Right lobe of liver (tissue), 4 donors: ENCODE results near the gene NUBPL.

ENCODE experiments used
- POLR2A ChIP-seq: fragments of 450-650 bp; IDR thresholded peaks from one replicate; pipeline ENCODE4 v1.6.1; 2017; ENCODE audit warnings: antibody characterized with exemption, mild to moderate bottlenecking
- TF ChIP-seq, protein P1 (sequence below), 4 donors: fragments of 200-600 bp in 3 of 4; fragments of 450-650 bp in 1 of 4; IDR thresholded peaks; one replicate each; pipeline versions ENCODE4 v1.5.1 to v1.8.0; 2016 to 2022; ENCODE audit warnings: antibody characterized with exemption in 4 of 4, mild to moderate bottlenecking in 2 of 4
- donor health status: DM: no; HTN: no; CAD: no.
- donor health status: DM: no; HTN: no; CAD: no.
- donor health status: DM: no; HTN: yes; CAD: no.

DNA sequence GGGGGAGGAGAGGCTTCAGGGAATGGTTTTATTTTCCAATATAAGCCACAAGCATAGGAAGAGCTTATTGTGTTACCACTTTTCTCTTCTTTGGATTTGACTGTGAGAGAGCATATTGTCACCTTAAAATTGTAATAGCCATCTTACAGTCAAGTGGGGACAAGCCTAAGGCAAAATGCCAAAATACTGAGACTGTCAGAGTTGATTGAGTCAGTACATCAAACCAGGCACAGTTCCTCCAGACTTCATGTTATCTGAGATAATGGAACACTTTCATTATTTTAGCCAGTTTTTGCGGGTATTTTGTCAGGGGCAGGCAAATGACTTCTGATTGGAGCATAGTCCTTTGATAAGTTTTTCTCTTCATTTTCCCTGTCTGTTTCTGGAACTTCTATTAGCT is 19.5 kb upstream of the NUBPL start:
- TF ChIP-seq, protein P1, sequence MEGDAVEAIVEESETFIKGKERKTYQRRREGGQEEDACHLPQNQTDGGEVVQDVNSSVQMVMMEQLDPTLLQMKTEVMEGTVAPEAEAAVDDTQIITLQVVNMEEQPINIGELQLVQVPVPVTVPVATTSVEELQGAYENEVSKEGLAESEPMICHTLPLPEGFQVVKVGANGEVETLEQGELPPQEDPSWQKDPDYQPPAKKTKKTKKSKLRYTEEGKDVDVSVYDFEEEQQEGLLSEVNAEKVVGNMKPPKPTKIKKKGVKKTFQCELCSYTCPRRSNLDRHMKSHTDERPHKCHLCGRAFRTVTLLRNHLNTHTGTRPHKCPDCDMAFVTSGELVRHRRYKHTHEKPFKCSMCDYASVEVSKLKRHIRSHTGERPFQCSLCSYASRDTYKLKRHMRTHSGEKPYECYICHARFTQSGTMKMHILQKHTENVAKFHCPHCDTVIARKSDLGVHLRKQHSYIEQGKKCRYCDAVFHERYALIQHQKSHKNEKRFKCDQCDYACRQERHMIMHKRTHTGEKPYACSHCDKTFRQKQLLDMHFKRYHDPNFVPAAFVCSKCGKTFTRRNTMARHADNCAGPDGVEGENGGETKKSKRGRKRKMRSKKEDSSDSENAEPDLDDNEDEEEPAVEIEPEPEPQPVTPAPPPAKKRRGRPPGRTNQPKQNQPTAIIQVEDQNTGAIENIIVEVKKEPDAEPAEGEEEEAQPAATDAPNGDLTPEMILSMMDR (IDR thresholded peaks at IDR 0.05), result no peak
- TF ChIP-seq POLR2A, result no peak
